Measurements from ENCODE around the gene CYTH1.

The CYTH1 gene

DNA sequence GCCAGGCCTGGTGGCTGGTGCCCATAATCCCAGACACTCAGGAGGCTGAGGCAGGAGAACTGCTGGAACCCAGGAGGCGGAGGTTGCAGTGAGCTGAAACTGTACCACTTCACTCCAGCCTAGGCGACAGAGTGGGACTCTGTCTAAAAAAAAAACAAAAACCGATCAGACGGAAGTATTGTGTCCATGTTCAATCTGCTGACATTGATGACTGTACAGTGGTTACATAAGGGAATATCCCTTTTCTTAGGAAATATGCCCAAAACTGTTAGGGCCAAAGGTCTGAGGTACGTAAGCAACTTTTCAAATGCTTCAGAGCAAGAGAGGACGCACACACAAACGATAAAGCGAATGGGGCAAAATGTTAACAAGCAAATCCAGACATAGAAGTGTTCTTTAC is 135.0 kb downstream of the CYTH1 start (continued):
- TF ChIP-seq, protein P1, sequence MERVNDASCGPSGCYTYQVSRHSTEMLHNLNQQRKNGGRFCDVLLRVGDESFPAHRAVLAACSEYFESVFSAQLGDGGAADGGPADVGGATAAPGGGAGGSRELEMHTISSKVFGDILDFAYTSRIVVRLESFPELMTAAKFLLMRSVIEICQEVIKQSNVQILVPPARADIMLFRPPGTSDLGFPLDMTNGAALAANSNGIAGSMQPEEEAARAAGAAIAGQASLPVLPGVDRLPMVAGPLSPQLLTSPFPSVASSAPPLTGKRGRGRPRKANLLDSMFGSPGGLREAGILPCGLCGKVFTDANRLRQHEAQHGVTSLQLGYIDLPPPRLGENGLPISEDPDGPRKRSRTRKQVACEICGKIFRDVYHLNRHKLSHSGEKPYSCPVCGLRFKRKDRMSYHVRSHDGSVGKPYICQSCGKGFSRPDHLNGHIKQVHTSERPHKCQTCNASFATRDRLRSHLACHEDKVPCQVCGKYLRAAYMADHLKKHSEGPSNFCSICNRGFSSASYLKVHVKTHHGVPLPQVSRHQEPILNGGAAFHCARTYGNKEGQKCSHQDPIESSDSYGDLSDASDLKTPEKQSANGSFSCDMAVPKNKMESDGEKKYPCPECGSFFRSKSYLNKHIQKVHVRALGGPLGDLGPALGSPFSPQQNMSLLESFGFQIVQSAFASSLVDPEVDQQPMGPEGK (CRISPR knock-in tag; IDR thresholded peaks at IDR 0.05; ENCODE audit: borderline replicate concordance): no peak
- no peak for TF ChIP-seq OSR1 (CRISPR knock-in tag; IDR thresholded peaks at IDR 0.05)

DNA sequence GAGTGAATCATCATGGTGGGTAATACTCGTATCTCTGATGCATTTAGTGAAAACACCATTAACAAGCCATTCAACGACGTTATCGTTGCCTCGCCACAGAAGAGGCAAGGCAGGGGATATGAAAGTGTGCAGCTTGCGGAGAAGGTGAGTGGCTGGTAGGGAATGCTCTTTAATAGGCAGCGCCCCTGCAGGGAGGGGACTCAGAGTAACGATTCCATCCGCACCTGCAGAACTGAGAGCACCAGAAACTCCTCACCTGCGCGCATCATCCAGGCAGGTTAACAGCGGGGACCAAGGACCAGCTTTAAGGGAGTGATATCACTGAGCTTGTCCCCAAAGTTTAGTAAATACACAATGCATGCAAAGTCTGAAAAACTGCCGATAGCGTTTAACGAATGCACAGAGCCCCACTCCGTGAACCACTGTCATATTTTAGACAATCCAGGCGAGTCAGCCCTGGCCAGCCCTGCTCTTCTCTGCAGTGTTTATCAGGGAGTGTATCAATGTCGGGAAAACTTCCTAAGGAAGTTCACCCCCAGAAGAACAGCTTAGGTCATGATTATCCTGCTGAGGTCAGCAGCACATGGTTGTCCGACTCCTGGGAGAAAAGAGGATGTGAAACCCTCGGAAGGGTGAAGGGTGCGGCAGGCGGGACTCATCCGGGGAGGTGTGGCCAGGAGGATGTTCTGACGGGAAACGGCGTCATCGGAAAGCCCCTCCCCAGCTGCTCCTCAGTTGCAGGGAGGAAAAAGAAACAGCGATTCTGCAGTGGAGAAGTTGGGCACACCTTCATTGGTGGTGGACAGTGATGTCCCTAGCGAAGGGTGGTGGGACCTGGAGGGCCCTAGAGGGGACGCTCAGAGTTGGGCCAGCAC is 136.4 kb downstream of the CYTH1 start:
- no peak for TF ChIP-seq RARB (CRISPR knock-in tag; IDR thresholded peaks at IDR 0.05)
- TF ChIP-seq ESRRG (CRISPR knock-in tag; IDR thresholded peaks at IDR 0.05): no peak
- TF ChIP-seq, protein P2, sequence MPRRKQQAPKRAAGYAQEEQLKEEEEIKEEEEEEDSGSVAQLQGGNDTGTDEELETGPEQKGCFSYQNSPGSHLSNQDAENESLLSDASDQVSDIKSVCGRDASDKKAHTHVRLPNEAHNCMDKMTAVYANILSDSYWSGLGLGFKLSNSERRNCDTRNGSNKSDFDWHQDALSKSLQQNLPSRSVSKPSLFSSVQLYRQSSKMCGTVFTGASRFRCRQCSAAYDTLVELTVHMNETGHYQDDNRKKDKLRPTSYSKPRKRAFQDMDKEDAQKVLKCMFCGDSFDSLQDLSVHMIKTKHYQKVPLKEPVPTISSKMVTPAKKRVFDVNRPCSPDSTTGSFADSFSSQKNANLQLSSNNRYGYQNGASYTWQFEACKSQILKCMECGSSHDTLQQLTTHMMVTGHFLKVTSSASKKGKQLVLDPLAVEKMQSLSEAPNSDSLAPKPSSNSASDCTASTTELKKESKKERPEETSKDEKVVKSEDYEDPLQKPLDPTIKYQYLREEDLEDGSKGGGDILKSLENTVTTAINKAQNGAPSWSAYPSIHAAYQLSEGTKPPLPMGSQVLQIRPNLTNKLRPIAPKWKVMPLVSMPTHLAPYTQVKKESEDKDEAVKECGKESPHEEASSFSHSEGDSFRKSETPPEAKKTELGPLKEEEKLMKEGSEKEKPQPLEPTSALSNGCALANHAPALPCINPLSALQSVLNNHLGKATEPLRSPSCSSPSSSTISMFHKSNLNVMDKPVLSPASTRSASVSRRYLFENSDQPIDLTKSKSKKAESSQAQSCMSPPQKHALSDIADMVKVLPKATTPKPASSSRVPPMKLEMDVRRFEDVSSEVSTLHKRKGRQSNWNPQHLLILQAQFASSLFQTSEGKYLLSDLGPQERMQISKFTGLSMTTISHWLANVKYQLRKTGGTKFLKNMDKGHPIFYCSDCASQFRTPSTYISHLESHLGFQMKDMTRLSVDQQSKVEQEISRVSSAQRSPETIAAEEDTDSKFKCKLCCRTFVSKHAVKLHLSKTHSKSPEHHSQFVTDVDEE (CRISPR knock-in tag; IDR thresholded peaks at IDR 0.05): no peak
- no peak for TF ChIP-seq OSR1 (CRISPR knock-in tag; IDR thresholded peaks at IDR 0.05)
- TF ChIP-seq ISL1 (CRISPR knock-in tag; IDR thresholded peaks at IDR 0.05): no peak
- no peak for TF ChIP-seq GLIS3 (CRISPR knock-in tag; IDR thresholded peaks at IDR 0.05)
- ATAC-seq: no peak

DNA sequence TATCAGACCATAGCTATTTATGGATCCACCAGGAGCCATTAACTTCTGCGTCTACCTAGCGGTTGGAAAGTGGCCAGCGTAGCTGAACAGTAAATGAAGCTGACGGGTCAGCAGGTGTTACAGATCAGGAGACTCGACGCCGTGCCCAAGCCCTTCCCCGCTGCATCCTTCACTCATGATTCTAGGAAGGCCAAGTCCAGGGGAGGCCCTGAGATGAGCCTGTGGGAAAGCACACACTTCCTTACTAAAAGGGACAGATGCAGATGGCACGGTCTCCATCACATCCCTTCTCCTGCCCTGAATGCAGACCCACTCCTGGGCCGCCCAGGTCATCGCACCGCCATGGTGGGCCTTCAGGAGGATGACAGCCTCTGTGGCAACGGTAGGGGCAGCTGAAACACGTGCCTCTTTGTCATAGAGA is 137.1 kb downstream of the CYTH1 start:
- no peak; the same call in 2 of the 3 replicates for ATAC-seq
- TF ChIP-seq, protein P3, sequence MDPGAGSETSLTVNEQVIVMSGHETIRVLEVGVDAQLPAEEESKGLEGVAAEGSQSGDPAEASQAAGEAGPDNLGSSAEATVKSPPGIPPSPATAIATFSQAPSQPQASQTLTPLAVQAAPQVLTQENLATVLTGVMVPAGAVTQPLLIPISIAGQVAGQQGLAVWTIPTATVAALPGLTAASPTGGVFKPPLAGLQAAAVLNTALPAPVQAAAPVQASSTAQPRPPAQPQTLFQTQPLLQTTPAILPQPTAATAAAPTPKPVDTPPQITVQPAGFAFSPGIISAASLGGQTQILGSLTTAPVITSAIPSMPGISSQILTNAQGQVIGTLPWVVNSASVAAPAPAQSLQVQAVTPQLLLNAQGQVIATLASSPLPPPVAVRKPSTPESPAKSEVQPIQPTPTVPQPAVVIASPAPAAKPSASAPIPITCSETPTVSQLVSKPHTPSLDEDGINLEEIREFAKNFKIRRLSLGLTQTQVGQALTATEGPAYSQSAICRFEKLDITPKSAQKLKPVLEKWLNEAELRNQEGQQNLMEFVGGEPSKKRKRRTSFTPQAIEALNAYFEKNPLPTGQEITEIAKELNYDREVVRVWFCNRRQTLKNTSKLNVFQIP (CRISPR knock-in tag; IDR thresholded peaks at IDR 0.05; ENCODE audit: borderline replicate concordance, low read depth): no peak
- TF ChIP-seq RARB (CRISPR knock-in tag; IDR thresholded peaks at IDR 0.05) (no peak), TCF4 (CRISPR knock-in tag; IDR thresholded peaks at IDR 0.05; ENCODE audit: borderline replicate concordance) (no peak), ZFP30 (CRISPR knock-in tag; IDR thresholded peaks at IDR 0.05) (no peak), TOX (CRISPR knock-in tag; IDR thresholded peaks at IDR 0.05; ENCODE audit: borderline replicate concordance) (no peak), OSR1 (CRISPR knock-in tag; IDR thresholded peaks at IDR 0.05) (no peak), ZNF8 (CRISPR knock-in tag; IDR thresholded peaks at IDR 0.05) (no peak), PPARA (CRISPR knock-in tag; IDR thresholded peaks at IDR 0.05; ENCODE audit: borderline replicate concordance) (no peak), ESRRG (CRISPR knock-in tag; IDR thresholded peaks at IDR 0.05) (no peak), BACH2 (CRISPR knock-in tag; IDR thresholded peaks at IDR 0.05; ENCODE audit: borderline replicate concordance) (no peak), ISL1 (CRISPR knock-in tag; IDR thresholded peaks at IDR 0.05) (no peak)
- TF ChIP-seq, protein P2 (CRISPR knock-in tag; IDR thresholded peaks at IDR 0.05): no peak
- TF ChIP-seq, protein P1 (CRISPR knock-in tag; IDR thresholded peaks at IDR 0.05; ENCODE audit: borderline replicate concordance): no peak

Measured in SK-N-SH treated with all-trans-retinoic acid at 6 μM for 48 hours (cell line).